HG02798 (cell line): ENCODE results near the gene PDRG1.

ENCODE experiments used
- ATAC-seq: cut with Tn5 transposase; IDR thresholded peaks from one replicate; pipeline ENCODE4 v1.9.1; 2021; ENCODE audit warnings: mild to moderate bottlenecking; ENCODE audit not compliant: unreplicated experiment, poor library complexity

Gene PDRG1

GRCh38 chr20:31967830-31968249 lies 16.0 kb upstream of the PDRG1 start, which contains the start of gene XKR7:
Gene XKR7 (plus strand): TSS chr20:31968151. CDS start chr20:31968176, 25 bp downstream.
- ATAC-seq, result no peak

- no peak for ATAC-seq
Observed at GRCh38 chr20:31966991-31967655, 15.3 kb upstream of the PDRG1 start.

GRCh38 chr20:31963889-31964288 lies 12.0 kb upstream of the PDRG1 start:
- ATAC-seq, result no peak

DNA sequence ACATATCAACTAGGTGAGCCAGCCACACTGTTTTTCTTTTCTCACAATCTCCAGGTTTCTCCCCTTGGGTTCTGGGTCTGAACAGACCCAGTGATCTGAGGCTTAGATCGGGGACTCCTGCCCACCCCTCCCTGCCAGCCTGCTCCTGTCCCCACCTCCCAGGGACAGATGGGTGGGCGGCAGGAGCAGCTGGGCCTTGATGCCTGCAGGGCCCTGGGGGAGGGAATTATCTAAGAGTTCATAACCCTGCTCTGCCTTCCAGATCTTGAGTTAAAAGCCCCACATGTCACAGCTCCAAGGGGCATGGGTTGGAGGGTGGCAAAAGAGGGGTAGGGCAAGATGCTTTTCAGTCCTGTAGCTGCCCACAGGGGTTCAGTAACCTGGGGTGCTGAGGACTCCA lies 10.9 kb upstream of the PDRG1 start:
- ATAC-seq, result no peak

- no peak for ATAC-seq
Observed at GRCh38 chr20:31956556-31957526, 5.0 kb upstream of the PDRG1 start.

- no peak for ATAC-seq
Observed at GRCh38 chr20:31954500-31954899, 2.7 kb upstream of the PDRG1 start.

GRCh38 chr20:31953556-31954148 lies 1.8 kb upstream of the PDRG1 start:
- no peak for ATAC-seq

- ATAC-seq, result no peak
Observed at GRCh38 chr20:31951203-31951529, 680 bp downstream of the PDRG1 start.

DNA sequence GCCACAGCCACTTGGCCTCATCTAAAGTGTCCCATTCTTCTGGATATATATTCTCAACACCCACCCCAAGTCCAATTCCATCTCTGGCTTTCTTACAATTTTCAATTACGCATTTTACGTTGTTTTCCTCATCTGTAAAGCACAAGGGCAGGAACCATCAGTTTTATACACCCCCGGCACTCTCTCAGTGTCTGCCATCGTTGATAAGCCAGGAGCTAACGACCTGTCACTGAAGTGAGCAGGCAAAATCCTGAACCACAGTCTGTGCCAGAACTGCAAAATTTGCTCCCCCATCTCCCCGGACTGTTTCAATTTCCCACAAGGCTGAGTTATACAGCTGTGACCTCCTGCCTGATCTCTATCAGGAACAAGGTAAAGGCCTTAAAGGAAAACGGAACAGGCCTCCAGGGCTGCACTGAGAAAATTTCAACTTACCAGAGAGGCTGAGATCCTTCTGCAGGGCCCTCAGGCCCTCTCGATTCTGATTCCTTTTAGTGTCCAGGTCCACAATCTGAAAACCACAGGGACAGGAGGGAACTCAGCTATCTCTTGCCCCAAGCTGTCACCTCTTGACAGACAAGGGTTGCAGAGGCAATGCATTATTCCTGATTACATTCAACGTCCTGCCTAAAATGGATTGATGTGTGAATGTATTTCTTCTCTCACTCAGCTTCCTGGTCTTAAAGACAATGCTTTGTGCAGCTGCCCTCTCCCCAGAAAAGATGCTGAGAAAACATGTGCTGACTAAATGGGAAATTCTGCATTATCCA lies 1.8 kb downstream of the PDRG1 start:
- no peak for ATAC-seq

- ATAC-seq, result no peak
Observed at GRCh38 chr20:31948008-31948407, 3.8 kb downstream of the PDRG1 start.

DNA sequence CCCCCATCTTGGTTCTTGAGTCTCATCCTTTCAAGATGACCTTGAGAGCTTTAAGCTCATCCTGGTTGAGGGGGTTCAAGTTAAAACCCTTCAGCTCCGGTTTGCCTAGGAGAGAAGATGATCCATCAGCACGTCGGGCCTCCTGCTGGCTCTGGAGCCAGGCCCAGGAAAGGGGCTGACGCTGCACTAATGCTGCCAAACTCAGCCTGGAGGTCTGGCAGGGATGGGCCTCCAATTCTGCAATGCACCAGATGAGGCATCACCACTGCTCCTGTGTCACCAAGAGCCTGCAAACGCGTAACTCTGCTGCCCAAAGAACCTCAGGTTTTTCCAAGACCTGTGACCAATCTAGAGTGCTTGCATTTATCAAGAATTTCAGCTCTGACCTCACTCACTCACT lies 6.1 kb downstream of the PDRG1 start:
- ATAC-seq, result no peak

DNA sequence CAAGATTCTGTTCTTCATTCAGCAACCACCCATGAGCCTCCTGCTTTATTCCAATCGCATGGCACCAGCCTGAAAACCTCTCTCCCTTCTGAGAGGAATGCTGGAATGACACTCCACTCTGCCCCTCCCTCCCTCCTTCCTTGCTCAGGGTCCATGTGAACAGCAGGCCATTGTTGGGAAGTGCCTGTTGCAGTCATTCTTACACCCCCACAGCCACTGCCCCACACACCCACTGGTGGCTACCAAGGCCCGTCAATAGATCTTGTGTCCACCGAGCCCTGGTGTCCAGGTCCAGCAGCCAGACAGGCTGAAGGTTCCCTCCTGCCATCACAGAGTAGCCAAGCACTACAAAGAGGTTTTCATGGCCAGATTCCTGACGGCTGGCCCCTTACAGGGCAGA lies 6.5 kb downstream of the PDRG1 start:
- no peak for ATAC-seq

DNA sequence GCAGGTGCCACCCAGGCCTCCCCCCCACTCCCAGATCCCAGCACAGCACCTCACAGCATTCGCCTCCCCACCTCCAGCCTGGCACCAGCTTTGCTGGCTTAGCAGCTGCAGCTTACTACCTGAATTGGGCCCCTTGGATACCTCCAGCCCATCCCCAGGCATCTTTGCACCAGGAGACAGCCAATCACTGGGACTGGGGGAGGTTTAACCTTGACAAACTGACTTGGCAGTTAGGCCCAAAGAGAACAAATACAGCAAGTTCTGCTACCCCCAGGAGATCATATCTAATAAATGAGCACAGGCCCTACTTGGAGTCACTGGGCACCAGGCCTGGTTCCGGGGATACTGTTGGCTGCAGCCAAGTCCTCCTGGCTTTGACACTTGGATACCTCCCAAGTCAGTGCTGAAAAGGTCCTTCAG lies 8.8 kb downstream of the PDRG1 start:
- ATAC-seq, result no peak

DNA sequence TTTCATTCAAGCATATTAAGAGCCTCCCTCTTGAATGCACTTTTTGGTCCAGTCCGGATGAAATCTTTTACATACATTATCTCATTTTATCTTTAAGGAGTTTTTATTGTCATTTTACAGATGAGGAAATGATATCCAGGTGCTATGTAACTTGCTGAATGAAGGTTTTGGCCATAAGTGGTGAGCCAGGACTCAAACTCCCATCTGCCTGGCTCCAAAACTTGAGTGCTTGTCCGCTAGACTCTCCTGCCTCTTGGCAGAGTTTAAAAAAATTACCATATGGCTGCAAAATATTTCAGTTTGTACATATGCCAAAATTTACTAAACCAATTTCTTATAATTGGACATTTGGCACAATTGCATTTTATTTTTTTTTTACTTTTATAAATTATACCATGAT lies 12.2 kb downstream of the PDRG1 start:
- ATAC-seq, result no peak

GRCh38 chr20:31937820-31938219 lies 14.0 kb downstream of the PDRG1 start:
- no peak for ATAC-seq

DNA sequence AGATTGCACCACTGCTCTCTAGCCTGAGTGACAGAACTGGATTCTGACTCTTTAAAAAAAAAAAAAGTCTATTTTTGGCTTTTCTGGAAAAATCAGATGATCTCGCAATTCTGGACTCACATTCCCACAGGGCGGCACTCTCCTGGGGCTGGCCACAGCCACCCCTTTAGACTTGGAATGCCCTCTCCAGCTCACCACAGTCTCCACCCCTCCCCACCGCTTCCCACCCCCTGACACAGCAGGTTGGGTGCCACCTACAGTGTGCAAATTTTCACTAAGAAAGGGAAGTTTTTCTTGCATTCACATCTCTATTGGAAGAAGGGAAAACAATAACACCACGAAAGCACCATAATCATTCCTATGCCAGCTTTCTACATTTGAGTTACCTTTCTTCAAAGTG lies 15.4 kb downstream of the PDRG1 start:
- no peak for ATAC-seq

GRCh38 chr20:31934968-31935764 lies 16.7 kb downstream of the PDRG1 start:
- no peak for ATAC-seq

DNA sequence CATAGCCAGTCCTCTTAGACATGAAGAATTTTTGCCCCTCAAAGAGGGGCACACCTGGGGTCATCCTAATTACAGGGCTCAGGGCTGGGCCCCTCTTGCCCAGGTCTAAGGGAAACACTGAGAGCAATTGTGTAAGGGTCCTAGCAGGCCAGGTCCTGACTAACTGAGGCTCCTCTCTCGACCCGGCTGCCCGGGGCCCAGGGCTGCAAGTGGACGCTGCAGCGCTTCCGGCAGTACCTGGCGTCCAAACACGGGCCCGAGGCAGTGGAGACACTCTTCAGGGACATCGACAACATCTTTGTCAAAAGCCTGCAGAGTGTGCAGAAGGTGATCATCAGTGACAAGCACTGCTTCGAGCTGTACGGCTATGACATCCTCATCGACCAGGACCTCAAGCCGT lies 17.4 kb downstream of the PDRG1 start:
- ATAC-seq, result no peak

DNA sequence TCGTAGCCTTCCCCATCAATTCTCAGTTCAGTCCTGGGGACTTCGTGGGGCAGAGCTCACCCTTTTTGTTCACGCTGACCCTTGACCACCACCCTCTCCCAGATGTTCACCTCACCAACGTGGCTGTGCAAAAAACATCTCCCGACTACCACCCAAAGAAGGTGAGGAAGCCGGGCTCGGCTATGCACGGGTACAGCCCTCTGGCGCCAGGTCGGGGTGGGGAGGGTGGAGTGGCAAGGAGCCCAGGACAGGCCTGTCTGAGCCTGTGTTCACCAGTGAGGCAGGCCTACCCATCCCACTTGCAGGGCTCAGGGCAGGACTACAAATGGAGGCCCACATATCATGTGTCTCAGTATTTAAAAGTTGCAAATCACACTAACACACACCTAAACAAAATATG lies 18.1 kb downstream of the PDRG1 start:
- no peak for ATAC-seq

DNA sequence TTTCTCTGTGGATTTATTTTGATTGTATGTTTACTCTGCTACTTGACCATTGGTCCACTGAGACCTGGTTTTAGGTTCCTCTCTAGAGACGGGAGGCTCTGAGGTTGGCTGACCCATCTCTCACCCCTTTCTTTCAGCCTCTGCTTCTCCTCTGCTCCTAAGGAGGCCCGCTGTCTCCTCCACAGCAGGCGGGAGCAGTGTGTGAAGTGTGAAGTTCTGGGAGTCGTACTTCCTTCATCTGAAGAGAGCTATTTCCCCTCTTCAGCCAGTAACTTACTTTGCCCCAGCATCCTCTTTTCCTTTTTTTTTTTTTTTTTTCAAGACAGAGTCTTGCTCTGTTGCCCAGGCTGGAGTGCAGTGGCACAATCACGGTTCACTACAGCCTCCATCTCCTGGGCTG lies 21.1 kb downstream of the PDRG1 start:
- no peak for ATAC-seq
